ENCODE measurements around the gene CSTPP1. TPM values are rescaled to one million over a fixed set of nuclear protein-coding genes. Genes with fewer than 3 reads are reported as not detected.

Gene CSTPP1
- total and polyA plus RNA-seq, 2 donors (not counting 1 experiment from before 2014, with no cell fraction given) = 11.5 to 29.0 TPM

DNA sequence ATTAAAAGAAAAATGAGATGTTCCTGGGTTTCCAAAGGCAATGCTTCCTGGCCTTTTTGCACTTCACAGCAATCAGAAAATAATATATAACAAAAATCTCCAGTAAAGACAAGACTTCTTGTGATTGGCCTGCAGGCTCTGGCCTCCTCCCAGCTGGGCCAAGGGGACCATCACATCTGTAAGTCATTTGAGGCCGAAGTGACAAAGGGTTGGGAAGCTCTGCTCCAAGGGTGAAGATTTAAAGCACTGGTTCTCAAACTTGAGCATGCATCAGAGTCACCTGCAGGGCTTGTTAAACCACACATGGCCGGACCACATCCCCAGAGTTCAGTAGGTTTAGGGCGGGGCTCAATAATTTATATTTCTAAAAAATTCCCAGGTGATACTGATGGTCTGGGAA lies 208.0 kb downstream of the CSTPP1 start:
- Mint-ChIP-seq H3K27me3 (no peaks in the 10 kb centered on the region), H3K27ac (no peak overlapping the region), H3K4me3 (no peak overlapping the region), H3K9me3 (ENCODE audit: insufficient read depth) (no peaks in the 10 kb centered on the region), H3K4me1 (no peaks in the 10 kb centered on the region)
- intact Hi-C loops (cut with micrococcal nuclease) = no loop called here
- ATAC-seq (ENCODE audit: low read depth) = no peak
- Histone ChIP-seq H3K79me2 (ENCODE audit: control insufficient read depth, insufficient read depth, low read length) (no peaks in the 10 kb centered on the region), H3K9me3 (ENCODE audit: control extremely low read depth in 1 of 3, control insufficient read depth in 2 of 3, insufficient read depth in 1 of 3, low read length in 2 of 3) (no peaks in the 10 kb centered on the region), H3K4me2 (replicated peaks; ENCODE audit: low read depth, low read length, poor library complexity, severe bottlenecking) (no peak overlapping the region), H3K27ac (ENCODE audit: low read length in 2 of 2) (no peak overlapping the region), H2AFZ (ENCODE audit: insufficient read depth, low read depth, low read length, poor library complexity, severe bottlenecking) (no peak overlapping the region), H3K27me3 (replicated peaks in 1 of 4; ENCODE audit: control extremely low read depth in 1 of 4, control insufficient read depth in 3 of 4, insufficient read depth in 4 of 4, low read length in 3 of 4) (no peaks in the 10 kb centered on the region), H3K4me1 (ENCODE audit: control insufficient read depth in 2 of 2, insufficient read depth in 2 of 2, low read length in 2 of 2) (no peaks in the 10 kb centered on the region), H3K9ac (ENCODE audit: low read length) (no peak overlapping the region), H3K4me3 (ENCODE audit: control extremely low read depth in 1 of 5, extremely low read depth in 1 of 5, insufficient read depth in 1 of 5, low read depth in 2 of 5, low read length in 4 of 5) (no peak overlapping the region), H3K36me3 (replicated peaks in 1 of 2; ENCODE audit: control extremely low read depth in 1 of 2, control insufficient read depth in 1 of 2, extremely low read depth in 1 of 2, insufficient read depth in 2 of 2, low read length in 1 of 2) (no peaks in the 10 kb centered on the region), H4K20me1 (ENCODE audit: control insufficient read depth, insufficient read depth, low read length, poor library complexity, severe bottlenecking) (no peaks in the 10 kb centered on the region)
- 88% methylated on average over 1 of the region's 3 CpGs for WGBS (ENCODE audit: insufficient coverage)
- ChIA-PET CTCF (no interaction called here), POLR2A (no interaction called here)
- DNase-seq = no peak
- no peak for TF ChIP-seq EZH2 (IDR thresholded peaks at IDR 0.05; ENCODE audit: borderline replicate concordance, insufficient read depth, low read depth, low read length, poor library complexity, severe bottlenecking)
- TF ChIP-seq, protein P1, sequence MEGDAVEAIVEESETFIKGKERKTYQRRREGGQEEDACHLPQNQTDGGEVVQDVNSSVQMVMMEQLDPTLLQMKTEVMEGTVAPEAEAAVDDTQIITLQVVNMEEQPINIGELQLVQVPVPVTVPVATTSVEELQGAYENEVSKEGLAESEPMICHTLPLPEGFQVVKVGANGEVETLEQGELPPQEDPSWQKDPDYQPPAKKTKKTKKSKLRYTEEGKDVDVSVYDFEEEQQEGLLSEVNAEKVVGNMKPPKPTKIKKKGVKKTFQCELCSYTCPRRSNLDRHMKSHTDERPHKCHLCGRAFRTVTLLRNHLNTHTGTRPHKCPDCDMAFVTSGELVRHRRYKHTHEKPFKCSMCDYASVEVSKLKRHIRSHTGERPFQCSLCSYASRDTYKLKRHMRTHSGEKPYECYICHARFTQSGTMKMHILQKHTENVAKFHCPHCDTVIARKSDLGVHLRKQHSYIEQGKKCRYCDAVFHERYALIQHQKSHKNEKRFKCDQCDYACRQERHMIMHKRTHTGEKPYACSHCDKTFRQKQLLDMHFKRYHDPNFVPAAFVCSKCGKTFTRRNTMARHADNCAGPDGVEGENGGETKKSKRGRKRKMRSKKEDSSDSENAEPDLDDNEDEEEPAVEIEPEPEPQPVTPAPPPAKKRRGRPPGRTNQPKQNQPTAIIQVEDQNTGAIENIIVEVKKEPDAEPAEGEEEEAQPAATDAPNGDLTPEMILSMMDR (IDR thresholded peaks at IDR 0.05) = no peak

DNA sequence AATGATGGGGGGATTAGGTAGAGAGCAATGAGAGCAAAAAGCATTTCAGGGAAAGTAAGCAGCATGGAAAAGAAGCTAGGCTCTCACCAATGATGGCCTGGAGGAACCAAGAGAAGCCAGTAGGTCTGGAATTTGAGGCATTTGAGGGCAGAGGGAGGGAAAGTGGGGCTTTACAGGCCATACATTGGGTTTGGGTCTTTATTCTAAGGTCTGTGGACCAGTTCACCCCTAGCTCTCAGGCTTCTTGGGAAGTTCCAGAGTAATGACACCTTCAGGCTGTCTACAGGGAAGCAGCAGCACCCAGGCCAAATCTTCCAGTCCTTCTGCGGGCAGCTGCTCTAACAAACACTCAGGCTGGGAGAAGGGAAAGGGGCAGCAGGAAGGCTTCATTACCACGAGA lies 210.7 kb downstream of the CSTPP1 start:
- H3K27ac Mint-ChIP-seq = no peak overlapping the region
- POLR2A ChIA-PET = no interaction called here
- no peak for DNase-seq

More for the DNA sequence above, 210.7 kb downstream of the CSTPP1 start:
- Mint-ChIP-seq H3K4me1 (peaks cover 9% of the 10 kb centered on the region), H3K9me3 (ENCODE audit: insufficient read depth) (no peaks in the 10 kb centered on the region), H3K4me3 (no peak overlapping the region), H3K27me3 (no peaks in the 10 kb centered on the region)
- Histone ChIP-seq H3K4me1 (ENCODE audit: control insufficient read depth in 2 of 2, insufficient read depth in 2 of 2, low read length in 2 of 2) (peaks cover 2 to 7% of the 10 kb centered on the region in 2 donors), H3K4me2 (replicated peaks; ENCODE audit: low read depth, low read length, poor library complexity, severe bottlenecking) (no peak overlapping the region), H3K9ac (ENCODE audit: low read length) (no peak overlapping the region), H2AFZ (ENCODE audit: insufficient read depth, low read depth, low read length, poor library complexity, severe bottlenecking) (no peak overlapping the region), H3K36me3 (replicated peaks in 1 of 2; ENCODE audit: control extremely low read depth in 1 of 2, control insufficient read depth in 1 of 2, extremely low read depth in 1 of 2, insufficient read depth in 2 of 2, low read length in 1 of 2) (no peaks in the 10 kb centered on the region), H3K9me3 (ENCODE audit: control extremely low read depth in 1 of 3, control insufficient read depth in 2 of 3, insufficient read depth in 1 of 3, low read length in 2 of 3) (no peaks in the 10 kb centered on the region), H3K4me3 (ENCODE audit: control extremely low read depth in 1 of 5, extremely low read depth in 1 of 5, insufficient read depth in 1 of 5, low read depth in 2 of 5, low read length in 4 of 5) (no peak overlapping the region), H3K27me3 (replicated peaks in 1 of 4; ENCODE audit: control extremely low read depth in 1 of 4, control insufficient read depth in 3 of 4, insufficient read depth in 4 of 4, low read length in 3 of 4) (no peaks in the 10 kb centered on the region), H3K79me2 (ENCODE audit: control insufficient read depth, insufficient read depth, low read length) (no peaks in the 10 kb centered on the region), H4K20me1 (ENCODE audit: control insufficient read depth, insufficient read depth, low read length, poor library complexity, severe bottlenecking) (no peaks in the 10 kb centered on the region), H3K27ac (ENCODE audit: low read length in 2 of 2) (no peak overlapping the region)
- CTCF ChIA-PET = no interaction called here
- TF ChIP-seq, protein P1 (IDR thresholded peaks at IDR 0.05) = no peak
- TF ChIP-seq EZH2 (IDR thresholded peaks at IDR 0.05; ENCODE audit: borderline replicate concordance, insufficient read depth, low read depth, low read length, poor library complexity, severe bottlenecking) = no peak
- intact Hi-C loops (cut with micrococcal nuclease) = no loop called here
- WGBS (ENCODE audit: insufficient coverage) = 100% methylated on average over 1 of the region's 2 CpGs
- no peak for ATAC-seq (ENCODE audit: low read depth)
